HG03196 (cell line): ENCODE data around the gene CAT.

Experiments used
- ATAC-seq: cut with Tn5 transposase; IDR thresholded peaks from one replicate; pipeline ENCODE4 v1.9.1; 2021; ENCODE audit not compliant: unreplicated experiment

Gene CAT

DNA sequence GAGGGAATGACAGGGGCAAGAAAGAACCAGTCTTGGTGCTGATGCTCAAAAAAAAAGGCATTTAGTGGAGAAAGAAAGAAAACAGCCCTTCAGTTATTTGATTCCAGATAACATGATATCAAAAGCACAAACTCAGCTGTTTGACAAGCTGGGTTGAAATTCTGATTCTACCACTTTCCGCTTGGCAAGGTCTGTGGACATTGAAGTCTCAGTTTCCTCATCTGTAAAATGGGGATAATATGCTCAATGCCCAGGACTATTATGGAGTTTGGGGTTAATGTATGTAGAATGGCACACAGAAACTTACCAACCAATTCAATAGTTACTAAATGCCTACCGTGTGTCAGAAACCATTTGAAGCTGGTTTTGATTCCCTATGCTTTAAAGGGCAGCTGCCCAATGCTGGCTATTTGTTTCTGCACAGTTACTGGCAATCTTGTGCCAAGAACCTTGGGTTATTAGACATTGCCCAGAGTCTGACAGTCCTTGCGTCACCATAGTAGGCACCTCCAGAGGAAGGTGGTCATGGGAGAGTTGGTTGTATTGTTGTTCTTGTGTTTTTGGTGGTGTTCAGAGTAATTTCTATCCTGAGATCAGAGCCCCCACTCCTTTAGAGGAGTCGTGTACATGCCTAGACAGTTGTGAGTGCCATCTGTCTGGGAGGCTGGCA is 55.3 kb downstream of the CAT start:
- ATAC-seq, result no peak

DNA sequence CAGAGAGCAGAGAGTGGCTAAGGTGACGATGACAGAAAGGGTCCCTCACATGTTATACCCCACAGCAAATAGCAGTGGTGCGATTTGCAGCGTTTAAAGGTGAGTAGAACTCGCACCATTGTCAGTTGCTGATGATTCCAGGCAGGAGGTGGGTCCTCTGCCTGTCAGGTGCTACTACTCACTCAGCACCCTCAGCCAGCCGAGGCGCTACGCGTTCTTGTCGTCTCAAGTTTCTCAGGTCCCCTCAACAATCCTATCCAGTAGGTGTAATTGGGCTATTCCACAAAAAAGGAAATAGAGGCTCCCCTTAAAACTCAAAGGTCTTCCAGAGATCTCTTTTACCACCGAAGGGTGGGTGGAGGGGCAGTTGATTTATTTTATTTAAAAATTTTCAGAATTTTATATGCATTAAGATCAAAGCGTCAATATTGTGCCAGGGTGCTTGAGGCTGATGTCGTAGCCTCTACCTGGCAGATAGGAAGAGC is 56.5 kb downstream of the CAT start:
- no peak for ATAC-seq

DNA sequence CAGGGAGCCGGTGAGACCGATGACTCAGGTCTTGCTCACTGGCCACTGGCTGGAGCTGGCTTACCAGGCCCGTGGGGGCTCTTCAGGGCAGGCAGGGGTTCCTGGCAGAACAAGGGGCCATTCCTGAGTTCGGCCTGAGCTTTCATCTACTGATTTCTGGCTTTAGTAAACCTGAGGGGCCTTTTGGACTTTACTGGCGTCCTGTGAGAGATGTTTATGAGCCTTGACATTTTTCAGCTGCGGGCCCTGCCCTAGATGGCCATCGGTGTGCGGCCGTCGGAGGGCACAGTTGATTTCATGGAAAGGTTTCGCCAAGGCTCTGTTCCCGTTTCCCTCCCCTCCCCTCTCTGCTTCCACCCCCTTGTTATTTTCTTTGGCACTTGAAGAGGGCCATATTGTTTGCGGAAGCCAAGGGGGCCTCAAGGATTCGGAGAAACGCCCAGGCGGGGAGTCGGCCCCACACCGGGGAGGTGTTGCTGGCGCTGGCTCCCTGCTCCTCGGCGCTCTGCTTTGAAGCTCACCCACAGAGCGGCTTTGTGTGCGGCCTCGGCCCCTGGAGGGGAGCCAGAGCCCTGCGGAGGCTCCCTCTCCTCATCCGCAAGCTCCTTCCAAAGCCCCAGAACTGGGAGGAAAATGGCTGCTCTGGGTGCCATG is 57.1 kb downstream of the CAT start:
- no peak for ATAC-seq

DNA sequence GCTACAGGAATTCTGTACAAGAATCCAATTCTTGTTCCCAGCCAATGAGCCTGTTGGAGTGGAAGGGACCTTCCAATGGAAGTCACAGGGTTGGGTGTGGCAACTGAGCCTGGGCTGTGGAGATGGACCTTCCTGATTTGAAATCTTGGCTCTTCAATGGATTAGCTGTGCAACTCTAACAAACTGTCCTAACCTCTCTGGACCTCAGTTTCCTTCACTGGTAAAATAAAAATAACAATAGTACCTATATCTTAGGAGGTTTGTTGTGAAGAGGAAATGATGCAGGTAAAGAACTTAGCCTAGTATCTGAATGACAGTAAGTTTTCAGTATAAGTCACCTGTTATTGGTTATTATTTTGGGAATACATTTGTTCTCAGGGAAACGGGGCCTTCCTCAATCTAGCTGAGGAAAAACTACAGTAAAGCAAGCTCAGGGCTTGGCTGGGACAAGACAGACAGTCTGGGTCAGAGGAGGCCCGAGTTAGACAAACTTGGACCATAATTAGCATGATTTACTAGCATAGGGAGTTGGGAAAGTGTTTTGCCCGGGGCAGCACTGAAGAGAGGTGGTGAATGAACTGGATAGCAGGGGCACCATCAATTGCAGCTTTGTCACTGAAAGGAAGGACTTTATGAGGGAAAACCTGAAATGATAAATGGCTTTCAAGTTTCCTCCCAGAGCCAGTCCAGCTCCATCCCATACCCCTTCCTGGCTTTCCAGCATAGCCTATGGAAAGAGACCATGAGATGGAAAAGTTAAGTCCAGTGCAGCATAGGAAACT is 61.2 kb downstream of the CAT start:
- no peak for ATAC-seq

DNA sequence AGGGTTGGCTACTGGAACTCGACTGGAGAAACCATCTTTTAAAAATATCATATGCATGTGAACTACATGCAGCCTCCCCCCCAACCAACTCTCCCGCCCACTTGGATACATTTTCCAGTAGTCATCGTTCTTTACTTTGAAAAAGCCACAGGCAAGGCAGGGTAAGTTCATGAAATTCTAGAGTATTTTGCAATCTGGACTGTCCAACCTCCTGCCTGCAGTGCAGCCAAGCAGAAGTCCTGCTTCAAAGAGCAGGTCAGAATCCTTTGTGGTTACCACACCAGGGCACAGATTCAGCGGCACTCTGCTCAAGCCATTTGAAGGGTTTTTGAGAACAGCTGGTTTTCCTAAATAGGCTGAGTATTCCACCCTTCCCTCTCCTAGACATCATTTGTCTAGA is 62.8 kb downstream of the CAT start:
- ATAC-seq, result no peak

DNA sequence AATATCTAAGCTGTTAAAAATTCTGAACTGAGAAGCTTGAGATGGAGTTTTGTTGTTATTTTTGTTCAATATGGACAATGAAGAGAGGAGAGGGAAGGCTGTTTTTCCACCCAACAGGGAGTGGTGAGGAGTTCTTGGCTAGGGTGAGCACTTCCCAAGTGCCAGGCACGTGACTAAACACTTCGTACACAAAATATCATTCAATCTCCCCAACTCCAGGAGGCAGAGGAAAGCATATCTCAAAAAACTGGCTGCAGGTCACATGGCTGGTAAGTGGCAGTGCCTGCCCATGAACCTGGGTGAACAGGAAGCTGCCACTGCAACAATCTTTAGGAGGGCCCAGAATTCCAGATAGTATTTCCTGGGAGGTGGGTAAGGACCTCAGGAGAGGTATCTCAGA is 63.2 kb downstream of the CAT start:
- no peak for ATAC-seq

DNA sequence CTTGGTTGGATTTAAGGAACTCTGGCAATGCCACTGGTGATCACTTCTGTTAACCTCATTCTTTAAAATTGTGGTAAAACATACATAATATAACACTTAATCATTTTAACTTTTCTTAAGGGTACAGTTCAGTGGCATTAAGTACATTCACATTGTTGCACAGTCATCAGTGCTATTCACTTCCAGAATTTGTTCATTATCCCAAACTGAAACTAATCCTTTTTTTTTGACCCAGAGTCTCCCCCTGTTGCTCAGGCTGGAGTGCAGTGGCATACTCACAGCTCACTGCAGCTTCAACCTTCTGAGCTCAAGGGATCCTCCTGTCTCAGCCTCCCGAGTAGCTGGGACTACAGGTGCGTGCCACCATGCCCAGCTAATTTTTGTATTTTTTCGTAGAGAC is 64.2 kb downstream of the CAT start:
- ATAC-seq, result no peak

DNA sequence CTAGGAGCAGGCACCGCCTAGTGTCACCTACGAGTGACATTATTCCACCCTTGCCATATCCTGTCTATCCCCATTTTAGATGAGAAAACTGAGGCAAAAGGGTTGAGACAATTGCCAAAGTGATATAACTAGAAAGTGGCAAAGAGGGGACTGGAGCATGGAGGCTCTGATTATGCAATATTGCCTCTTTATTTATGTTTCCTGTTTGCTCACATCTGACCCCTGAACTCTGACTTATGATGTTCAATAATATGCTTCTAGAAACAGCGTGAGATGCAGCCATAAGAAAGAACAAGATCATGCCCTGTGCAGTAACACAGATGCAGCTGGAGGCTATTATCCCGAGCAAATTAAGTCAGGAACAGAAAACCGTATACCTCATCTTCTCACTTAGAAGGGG is 67.1 kb downstream of the CAT start:
- ATAC-seq, result no peak

DNA sequence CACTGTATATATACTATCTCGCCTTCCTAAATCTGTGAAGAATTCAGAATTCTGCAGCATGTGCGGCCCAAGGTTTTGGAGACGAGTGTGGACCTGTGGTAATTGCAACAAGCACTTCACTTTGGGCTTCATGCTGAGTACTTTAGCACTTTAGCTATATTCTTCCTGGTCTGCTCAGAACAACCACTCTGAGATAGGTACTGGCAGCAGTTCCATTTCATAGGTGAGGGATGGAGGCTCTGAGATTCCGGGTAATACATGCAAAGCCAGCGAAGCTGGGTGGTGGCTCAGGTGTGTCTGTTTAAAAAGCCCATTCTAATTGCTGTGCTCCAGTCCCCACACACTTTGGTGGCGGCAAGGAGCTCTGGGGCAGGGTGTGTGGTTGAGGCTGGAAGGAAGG is 68.4 kb downstream of the CAT start:
- ATAC-seq, result no peak

DNA sequence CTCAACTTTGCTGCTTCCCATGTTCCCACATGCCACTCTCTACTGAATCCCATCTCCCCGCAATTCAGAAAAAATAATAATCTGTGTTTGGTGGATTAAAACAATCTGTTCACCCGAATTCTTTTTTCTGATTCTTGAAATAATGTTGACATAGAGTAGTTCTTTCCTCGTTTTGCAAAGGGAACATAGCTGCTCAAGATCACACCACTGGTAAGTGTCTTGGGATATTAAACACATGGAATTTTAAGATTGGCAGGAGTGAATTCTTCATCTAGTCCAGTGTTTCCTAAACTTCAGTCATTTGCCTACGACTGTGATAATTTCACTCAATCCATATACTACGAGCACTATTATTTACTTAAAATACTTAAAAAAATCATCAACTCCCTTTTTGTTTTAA is 68.9 kb downstream of the CAT start:
- no peak for ATAC-seq

DNA sequence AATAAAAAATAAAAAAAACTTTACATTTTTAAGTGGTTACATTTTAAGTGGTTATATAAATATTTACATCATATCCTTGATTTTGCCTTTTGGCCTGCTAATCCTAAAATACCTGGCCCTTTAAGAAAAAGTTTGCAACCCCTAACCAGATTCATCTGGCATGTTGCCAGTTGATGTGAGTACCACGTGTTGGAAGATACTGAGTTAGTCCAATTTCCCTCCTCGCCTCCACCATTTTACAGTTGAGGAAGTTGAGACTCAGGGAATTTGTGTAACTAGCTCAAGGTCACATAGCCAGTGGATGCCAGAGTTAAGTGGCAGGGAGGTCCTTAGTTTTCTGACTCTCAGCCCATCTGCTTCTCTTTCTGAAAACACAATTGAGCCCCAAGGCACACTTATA is 69.8 kb downstream of the CAT start:
- ATAC-seq, result no peak

DNA sequence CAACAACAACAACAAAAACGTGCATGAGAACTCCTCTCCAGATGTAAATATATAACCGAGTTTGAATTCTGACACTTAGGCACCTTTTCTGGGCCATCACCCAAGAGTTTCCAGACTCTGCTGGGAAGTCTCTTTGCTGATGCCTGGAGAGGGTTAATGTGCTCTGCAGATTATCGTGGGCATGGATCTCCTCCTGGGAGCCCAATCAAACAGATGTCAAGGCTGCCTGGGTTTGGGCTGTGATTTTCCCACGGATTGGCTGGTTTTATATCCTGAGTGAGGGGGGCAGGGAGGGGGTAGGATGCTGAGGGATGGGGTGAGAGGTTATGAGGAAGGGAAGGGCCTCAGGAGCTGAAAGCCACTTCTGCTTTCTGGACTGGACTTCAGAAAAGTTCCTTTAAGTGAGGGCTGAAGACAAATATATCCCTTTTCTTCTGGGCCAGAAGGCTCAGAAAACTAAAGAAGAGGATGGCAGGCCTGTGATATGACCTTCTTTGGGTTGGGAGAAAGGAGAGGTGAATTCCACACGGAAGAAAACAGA is 70.7 kb downstream of the CAT start:
- ATAC-seq, result no peak

DNA sequence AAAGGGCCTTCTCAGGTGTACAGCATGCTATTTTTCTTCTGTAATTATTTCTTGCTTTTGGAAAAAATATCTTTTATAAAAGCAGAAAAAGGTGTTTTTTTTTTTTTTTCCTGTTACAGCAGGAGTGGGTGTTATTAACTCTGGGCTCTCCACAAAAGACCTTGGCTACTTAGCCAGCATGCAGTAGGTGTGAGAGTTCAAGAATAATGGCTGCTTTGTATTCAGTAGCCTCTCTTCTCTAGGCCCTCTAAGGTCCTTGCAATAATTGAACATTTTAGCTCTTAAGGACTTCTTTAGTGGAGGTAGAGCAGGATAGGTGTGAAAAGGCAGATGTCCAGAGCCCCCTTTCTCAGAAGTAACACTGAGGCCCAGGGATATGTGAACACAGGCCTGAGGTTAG is 71.5 kb downstream of the CAT start:
- no peak for ATAC-seq

DNA sequence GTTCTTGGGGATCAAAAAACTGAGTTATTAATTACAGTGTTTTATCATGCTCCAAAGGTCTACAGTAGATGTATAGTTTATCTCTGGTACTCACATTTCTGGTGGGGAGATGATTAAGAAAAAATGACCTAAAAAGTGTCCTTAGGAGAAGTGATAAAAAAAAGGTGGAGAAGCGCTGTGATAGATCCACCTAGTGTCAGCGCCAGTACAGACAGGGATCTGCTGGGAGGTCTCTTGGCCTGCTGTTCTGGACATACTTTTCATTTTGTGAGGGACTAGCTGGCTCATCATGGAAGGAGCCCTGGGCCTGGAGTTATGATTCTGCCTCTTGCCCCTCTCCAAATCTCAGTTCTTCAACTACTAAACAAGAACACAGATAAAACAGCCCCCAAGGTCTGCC is 71.9 kb downstream of the CAT start:
- no peak for ATAC-seq

DNA sequence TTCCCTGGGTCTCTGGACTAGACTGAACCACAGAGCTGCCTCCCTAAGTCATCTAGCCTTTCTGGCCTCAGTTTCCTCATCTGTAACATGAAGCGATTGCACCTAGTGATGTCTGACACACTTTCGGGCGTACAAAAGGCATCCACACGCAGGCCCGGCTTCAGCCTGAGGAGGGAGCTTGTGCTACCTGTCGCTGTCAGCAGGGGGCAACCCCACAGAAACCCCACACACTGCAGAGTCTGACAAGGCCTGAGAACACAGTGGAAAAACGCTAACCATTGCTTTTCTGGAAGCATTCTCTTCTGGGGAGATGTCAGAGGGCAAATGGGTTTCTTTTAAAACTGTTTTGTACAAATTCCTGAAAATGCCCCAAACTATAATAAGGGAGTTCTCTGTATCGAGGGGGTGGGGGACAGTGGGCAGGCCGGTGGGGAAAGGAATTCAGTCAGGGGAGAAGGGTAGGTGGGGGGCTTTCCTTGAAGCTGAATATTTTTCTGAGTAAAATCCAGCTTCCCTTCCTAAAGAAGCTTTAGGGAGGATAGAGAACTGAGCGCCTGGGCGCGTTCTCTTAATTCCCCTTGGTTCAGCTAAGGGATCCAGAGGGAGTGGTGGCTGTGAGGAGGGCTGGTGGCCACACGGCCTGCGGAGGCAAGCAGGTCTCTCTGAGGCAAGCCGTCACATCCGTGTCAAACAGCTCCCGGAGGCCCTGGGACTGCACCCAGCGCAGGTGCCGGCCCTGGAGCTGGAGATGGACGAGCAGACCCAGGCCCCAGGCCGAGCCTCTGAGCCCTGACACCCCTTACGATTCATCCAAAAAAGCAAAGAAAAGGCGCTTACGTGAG is 74.3 kb downstream of the CAT start:
- peak; percentile 85 for ATAC-seq

DNA sequence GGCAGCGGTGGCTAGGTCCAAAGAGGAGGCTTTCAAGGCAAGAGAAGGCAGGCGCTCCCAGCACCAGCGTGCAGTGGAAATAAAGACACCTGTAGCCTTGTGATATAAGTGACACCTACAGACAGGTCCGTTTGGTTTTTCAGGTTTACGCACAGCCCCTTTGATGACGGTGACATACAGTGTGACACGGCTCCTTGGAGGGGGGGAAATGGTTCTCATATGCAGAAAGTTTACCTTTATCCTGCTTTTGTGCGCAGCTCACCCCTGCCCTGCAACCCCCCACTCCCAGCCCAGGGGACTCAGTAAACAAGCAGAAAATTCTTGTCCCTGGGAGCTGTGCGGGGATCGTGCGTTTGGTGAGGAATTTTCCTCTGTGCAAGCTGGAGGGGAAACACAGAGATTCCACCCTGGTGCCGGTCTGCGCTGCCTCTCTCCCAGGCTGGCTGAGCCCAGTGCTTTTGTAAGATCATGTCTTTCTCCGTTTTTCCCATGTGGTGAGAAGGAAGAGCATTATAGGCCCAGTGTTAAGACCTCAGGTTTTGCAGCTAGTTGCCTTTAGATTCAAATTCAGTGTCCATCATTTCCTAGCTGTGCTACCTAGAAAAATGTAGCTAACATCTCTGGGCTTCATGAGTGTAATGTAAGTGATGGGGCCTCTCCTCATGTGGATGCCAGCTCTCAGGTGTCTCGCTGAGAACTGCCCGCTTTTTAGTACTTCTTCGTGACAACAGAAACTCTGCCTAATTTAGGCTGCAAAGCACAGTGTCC is 75.1 kb downstream of the CAT start, which contains the start of gene ELF5:
Gene ELF5 (minus strand): TSS at position 113 of the 768 bp plus-strand sequence. CDS start 8,045 bp downstream, outside the sequence.
- no peak for ATAC-seq

DNA sequence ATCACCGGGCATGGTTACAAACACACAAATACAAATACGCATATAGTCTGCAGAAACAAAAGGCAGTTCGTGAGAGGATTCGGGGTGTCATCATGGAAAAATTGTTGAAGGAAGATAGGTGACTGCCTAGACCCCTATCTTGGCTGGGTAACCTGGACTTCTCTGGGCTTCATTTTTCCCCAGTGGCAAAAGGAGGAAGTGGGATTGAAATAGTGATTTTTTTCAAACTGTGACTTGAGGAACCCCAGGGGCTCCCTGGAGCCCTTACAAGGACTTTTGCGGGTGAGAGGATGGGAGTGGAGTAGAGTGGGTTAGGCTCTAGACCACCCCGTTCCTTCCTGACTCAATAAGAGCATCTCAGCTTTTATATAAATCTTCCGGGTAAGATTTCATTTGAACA is 75.9 kb downstream of the CAT start:
- no peak for ATAC-seq

DNA sequence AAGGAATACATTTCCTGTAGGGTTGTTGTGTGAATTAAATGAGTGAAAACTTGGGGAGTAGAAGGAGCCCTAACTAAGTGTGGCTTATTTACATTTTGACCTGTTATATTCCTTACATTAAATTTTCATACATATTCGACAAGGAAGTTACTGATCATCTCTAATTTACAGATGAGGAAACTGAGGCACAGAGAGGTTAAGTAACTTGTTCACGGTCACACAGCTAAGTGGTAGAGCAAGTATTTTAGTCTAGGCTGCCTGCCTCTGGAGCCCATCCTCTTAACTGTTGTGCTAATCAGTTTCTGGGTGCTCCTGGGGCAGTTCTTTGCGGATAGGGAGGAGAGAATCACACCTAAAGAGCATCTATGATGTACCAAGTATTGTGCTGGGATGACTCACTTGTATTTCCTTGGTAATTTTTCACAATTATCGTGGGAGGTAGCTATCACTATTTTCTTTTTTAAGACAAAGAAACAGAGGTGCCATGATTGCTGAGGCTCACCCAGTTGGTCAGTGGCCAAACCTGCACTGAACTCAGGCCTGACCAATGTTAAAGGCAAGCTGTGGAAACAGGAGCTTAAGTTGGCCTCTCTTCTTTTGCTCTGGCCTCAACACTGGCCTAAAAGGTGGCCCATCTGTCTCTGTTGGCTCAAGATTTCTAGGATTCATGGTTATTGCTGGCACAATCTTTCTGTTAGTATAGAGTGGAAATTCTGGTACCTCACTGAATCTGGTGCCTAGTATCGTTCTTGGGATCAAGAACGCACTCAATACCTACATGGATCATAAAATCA is 77.7 kb downstream of the CAT start:
- ATAC-seq, result no peak

DNA sequence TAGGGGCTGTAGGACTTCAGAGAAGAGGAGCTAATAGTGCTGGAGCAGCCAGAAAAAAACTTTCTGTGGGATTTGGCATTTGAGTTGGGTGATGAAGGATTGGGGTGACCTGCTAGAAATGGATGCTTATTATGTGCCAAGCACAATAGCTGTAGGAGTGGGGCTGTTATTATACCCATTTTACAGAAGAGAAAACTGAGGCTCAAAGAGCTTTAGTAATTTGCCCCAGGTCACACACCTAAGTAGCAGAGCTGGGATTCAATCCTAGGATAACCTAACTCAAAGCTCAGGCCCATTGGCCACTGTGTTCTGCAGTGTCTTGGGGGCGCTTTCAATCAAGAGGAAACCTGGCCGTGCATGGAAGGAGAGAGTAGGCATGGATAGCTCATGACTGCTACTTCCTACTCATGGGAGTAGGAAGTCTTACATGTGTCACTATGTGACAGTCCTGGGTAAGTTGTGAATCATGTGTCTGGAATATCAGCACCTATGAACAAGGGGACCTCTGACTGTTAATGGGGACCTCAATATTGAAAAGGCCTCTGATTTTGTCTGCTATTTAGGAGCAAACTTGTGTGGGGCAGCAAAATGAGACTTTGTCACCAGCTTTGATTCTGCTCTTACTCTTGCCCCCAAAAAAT is 81.0 kb downstream of the CAT start:
- ATAC-seq, result no peak
